PFSK-1 (cell line): Measurements from ENCODE around the gene PUS1.

Experiments used
- FOXP2 ChIP-seq: optimal IDR thresholded peaks from 2 replicates; pipeline ENCODE3; 2011; ENCODE audit warnings: borderline replicate concordance, control low read depth, inconsistent platforms; ENCODE audit not compliant: insufficient read depth; ENCODE audit errors: extremely low read length, extremely low read depth
- POLR2AphosphoS5 ChIP-seq: IDR thresholded peaks from 2 replicates; pipeline ENCODE4 v1.6.1; 2012; ENCODE audit warnings: low read depth, mild to moderate bottlenecking, control low read depth, low read length, moderate library complexity
- SIN3A ChIP-seq: IDR thresholded peaks from 2 replicates; pipeline ENCODE4 v1.6.1; 2012; ENCODE audit warnings: mild to moderate bottlenecking, low read length, moderate library complexity, borderline replicate concordance; ENCODE audit not compliant: insufficient read depth
- TAF1 ChIP-seq: IDR thresholded peaks from 2 replicates; pipeline ENCODE4 v1.6.1; 2012; ENCODE audit warnings: low read length, control low read depth, borderline replicate concordance; ENCODE audit not compliant: insufficient read depth
- TF ChIP-seq, protein P1 (sequence below), 2 experiments: IDR thresholded peaks; 2 replicates each; pipeline versions ENCODE4 v1.6.1 to v1.8.0; 2011 to 2012; ENCODE audit warnings: low read depth in 2 of 2, low read length in 2 of 2, control low read depth in 1 of 2, inconsistent platforms in 1 of 2, mild to moderate bottlenecking in 1 of 2, moderate library complexity in 1 of 2; ENCODE audit not compliant: insufficient read depth in 1 of 2

PUS1 gene

DNA sequence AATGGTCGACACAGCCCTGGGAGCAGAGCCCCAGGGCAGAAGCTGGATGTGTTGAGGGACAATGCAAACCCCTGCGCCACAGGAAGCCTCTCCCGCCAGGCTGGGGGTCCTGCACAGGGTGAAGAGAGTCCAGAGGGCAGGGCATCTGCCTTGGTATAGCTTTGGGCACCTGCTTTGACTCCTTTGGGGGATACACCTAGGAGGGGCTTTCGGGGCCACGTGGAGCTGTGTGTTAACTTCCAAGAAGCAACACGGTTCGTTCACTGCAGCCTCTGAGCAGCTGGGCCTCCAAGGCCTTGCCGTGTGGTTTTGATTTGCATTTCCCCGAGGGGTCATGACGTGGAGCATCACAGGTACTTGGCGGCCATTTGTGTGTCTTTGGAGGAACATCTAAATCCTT, 5.8 kb upstream of the PUS1 start:
- TF ChIP-seq FOXP2 (no peak), TAF1 (no peak), SIN3A (no peak), POLR2AphosphoS5 (no peak)
- TF ChIP-seq, protein P1, sequence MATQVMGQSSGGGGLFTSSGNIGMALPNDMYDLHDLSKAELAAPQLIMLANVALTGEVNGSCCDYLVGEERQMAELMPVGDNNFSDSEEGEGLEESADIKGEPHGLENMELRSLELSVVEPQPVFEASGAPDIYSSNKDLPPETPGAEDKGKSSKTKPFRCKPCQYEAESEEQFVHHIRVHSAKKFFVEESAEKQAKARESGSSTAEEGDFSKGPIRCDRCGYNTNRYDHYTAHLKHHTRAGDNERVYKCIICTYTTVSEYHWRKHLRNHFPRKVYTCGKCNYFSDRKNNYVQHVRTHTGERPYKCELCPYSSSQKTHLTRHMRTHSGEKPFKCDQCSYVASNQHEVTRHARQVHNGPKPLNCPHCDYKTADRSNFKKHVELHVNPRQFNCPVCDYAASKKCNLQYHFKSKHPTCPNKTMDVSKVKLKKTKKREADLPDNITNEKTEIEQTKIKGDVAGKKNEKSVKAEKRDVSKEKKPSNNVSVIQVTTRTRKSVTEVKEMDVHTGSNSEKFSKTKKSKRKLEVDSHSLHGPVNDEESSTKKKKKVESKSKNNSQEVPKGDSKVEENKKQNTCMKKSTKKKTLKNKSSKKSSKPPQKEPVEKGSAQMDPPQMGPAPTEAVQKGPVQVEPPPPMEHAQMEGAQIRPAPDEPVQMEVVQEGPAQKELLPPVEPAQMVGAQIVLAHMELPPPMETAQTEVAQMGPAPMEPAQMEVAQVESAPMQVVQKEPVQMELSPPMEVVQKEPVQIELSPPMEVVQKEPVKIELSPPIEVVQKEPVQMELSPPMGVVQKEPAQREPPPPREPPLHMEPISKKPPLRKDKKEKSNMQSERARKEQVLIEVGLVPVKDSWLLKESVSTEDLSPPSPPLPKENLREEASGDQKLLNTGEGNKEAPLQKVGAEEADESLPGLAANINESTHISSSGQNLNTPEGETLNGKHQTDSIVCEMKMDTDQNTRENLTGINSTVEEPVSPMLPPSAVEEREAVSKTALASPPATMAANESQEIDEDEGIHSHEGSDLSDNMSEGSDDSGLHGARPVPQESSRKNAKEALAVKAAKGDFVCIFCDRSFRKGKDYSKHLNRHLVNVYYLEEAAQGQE (IDR thresholded peaks at IDR 0.05; ENCODE audit: insufficient read depth in 1 of 2, low read depth in 2 of 2, low read length in 2 of 2): no peak

DNA sequence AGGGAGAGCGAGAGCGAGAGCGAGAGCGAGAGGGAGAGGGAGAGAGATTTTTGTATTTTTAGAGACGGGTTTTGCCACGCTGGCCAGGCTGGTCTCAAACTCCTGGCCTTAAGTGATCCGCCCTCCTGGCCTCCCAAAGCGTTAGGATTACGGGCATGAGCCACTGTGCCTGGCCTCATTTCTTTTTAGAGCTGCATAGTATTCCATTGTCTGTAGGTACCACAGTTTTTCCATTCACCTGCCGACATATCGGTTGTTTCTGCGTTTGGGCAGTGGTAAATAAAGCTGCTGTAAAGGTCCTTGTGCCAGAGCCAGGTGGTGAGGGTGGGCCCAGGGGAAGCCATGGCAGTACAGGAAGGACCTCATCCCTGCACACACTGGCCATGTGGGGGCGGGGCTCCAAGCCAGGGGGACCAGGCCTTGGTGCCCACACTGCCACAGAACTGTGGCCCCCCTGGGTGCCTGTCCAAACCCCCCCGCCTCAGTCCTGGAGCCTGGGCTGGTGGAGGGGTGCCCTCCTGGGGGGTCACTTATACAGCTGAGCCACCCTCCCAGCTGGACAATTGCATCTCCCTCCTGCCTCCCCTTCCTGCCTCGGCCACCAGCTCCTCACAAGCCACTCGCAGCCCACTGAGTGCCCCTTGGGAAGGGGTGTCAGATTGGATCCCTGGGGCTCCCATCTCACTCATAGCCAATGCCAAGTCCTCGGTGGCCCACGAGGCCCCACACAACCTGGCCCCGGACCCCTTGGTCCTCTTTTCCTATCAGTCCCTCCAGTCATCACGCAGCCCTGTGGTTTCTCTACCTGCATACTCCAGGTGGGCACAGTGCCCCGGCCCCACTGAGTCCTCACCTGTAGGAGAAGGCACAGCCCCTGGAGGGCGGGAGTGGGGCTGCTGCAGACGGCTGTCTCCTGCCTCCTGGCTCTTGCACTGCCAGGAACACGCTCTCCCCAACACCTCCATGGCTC, 1.7 kb upstream of the PUS1 start:
- TF ChIP-seq SIN3A: no peak
- TF ChIP-seq, protein P1 (IDR thresholded peaks at IDR 0.05; ENCODE audit: insufficient read depth in 1 of 2, low read depth in 2 of 2, low read length in 2 of 2): no peak
- TF ChIP-seq POLR2AphosphoS5: no peak
- no peak for TF ChIP-seq TAF1
- TF ChIP-seq FOXP2: no peak

DNA sequence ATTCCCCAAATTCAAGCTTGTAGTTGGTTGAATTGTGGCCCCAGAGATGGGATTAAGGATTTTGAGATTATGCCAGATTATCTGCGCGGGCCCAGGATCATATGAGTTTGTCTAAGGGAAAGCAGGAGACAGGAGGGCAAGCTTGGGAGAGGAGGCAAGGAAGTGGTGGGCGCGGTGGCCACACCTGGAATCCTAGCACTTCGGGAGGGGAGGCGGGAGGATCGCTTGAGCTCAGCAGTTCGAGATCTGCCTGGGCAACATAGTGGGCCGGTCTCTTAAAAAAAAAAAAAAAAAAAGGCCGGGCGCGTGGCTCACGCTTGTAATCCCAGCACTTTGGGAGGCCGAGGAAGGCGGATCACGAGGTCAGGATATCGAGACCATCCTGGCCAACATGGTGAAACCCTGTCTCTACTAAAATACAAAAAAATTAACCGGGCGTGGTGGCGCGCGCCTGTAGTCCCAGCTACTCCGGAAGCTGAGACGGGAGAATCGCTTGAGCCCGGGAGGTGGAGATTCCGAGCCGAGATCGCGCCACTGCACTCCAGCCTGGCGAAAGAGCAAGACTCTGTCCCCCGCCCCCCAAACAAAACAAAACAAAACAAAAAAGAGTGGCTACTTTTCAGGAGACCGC, 881 bp upstream of the PUS1 start:
- TF ChIP-seq, protein P1 (IDR thresholded peaks at IDR 0.05; ENCODE audit: insufficient read depth in 1 of 2, low read depth in 2 of 2, low read length in 2 of 2): no peak
- TF ChIP-seq SIN3A (no peak), FOXP2 (no peak), TAF1 (no peak), POLR2AphosphoS5 (no peak)

DNA sequence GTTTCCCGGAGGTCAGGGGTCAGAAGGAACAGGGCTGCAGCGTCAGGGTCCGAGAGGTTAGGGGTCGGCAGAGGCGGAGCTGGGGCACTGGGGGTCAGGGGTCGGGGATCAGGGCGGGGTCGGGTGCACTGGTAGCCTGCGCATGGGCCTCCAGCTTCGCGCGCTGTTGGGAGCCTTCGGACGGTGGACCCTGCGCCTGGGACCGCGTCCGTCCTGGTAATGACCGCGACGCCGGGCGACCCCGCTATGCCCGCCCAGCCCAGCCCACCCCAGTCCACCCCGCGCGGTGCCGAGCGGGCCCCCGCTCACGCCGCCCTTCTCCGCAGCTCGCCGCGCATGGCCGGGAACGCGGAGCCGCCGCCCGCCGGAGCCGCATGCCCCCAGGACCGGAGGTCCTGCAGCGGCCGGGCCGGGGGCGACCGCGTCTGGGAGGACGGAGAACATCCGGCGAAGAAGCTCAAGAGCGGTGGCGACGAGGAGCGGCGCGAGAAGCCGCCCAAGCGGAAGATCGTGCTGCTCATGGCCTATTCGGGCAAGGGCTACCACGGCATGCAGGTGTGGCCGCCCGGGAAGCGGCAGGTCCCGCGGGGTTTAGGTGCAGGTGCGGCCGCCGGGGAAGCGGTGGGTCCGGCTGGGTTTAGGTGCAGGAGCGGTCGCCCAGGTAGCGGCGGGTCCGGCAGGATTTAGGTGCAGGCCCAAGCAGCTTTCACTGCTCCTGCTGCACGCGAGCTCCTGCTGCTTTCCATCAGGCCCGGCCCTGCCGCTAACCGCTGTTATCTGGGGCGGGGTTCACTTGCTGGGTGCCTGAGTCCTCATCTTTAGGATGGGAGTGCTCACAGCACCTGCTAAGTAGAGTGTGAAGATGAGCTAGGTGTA, 743 bp downstream of the PUS1 start:
- TF ChIP-seq POLR2AphosphoS5: 0 out of 2 replicates have a peak, but pooled peaks have one; percentile 1
- no peak for TF ChIP-seq FOXP2

DNA sequence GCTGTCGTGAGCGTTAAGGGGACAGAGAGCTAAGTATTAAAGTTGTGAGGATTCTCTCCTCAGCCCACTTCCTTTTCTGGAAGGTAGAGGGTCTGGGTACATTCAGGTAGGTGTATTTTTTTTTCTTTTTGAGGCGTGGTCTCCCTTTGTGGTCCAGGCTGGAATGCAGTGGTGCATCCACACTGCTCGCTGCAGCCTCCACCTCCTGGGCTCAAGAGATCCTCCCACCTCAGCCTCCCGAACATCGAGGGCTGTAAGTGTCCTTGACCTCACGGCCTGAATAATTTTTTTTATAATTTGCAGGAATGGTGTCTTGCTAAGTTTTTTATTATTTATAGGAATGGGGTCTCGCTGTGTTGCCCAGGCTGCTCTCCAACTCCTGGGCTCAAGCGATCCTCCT, 1.4 kb downstream of the PUS1 start:
- no peak for TF ChIP-seq FOXP2
- TF ChIP-seq SIN3A: no peak
- TF ChIP-seq, protein P1 (IDR thresholded peaks at IDR 0.05; ENCODE audit: insufficient read depth in 1 of 2, low read depth in 2 of 2, low read length in 2 of 2): no peak
- TF ChIP-seq POLR2AphosphoS5: no peak
- TF ChIP-seq TAF1: no peak
